Measurements from ENCODE around the gene VPS45. TPM values are rescaled to one million over a fixed set of nuclear protein-coding genes. Genes with fewer than 3 reads are reported as not detected.

Gene VPS45
- total and polyA plus RNA-seq, 2 of the 8 experiments (the other 6 are each of a cell fraction or from before 2014, with no cell fraction given) = 19.1 to 27.6 TPM

- ChIA-PET CTCF (ENCODE audit: partially characterized antibody) (no interaction called here), POLR2A (ENCODE audit: partially characterized antibody) (no interaction called here)
- WGBS, 2 experiments (ENCODE audit: extremely low coverage in 1 of 2, insufficient coverage in 1 of 2, insufficient read length in 1 of 2, insufficient replicate concordance in 2 of 2, low coverage in 1 of 2, low lambda C conversion rate in 2 of 2, missing lambda C conversion rate in 1 of 2) = 75% methylated on average over 1 of the region's 1 CpG; no CpG with 5 or more reads in 1 of the 2 experiments
- TF ChIP-seq BACH1 (IDR thresholded peaks at IDR 0.05; ENCODE audit: low read length) (no peak), KDM5A (IDR thresholded peaks at IDR 0.05; ENCODE audit: low read length) (no peak), BCL11A (IDR thresholded peaks at IDR 0.05; ENCODE audit: low read depth in 2 of 2, low read length in 2 of 2) (no peak), CHD1 (IDR thresholded peaks at IDR 0.05; ENCODE audit: low read depth, low read length) (no peak), KDM4A (IDR thresholded peaks at IDR 0.05; ENCODE audit: low read depth, low read length, severe bottlenecking) (no peak), RNF2 (IDR thresholded peaks at IDR 0.05; ENCODE audit: borderline replicate concordance, low read depth, low read length, missing control alignments, poor library complexity, severe bottlenecking) (no peak), RAD21 (IDR thresholded peaks at IDR 0.05 in 1 of 2, conservative IDR thresholded peaks at IDR 0.05 in 1 of 2; ENCODE audit: low read depth in 2 of 2, low read length in 2 of 2) (no peak), SUZ12 (IDR thresholded peaks at IDR 0.05; ENCODE audit: low read length) (no peak), CBX8 (IDR thresholded peaks at IDR 0.05; ENCODE audit: borderline replicate concordance, low read depth, low read length) (no peak), SRF (IDR thresholded peaks at IDR 0.05; ENCODE audit: low read depth, low read length) (no peak)
- TF ChIP-seq, protein P1, sequence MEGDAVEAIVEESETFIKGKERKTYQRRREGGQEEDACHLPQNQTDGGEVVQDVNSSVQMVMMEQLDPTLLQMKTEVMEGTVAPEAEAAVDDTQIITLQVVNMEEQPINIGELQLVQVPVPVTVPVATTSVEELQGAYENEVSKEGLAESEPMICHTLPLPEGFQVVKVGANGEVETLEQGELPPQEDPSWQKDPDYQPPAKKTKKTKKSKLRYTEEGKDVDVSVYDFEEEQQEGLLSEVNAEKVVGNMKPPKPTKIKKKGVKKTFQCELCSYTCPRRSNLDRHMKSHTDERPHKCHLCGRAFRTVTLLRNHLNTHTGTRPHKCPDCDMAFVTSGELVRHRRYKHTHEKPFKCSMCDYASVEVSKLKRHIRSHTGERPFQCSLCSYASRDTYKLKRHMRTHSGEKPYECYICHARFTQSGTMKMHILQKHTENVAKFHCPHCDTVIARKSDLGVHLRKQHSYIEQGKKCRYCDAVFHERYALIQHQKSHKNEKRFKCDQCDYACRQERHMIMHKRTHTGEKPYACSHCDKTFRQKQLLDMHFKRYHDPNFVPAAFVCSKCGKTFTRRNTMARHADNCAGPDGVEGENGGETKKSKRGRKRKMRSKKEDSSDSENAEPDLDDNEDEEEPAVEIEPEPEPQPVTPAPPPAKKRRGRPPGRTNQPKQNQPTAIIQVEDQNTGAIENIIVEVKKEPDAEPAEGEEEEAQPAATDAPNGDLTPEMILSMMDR (IDR thresholded peaks at IDR 0.05; ENCODE audit: control extremely low read depth in 1 of 3, insufficient read depth in 1 of 3, low read depth in 1 of 3, low read length in 3 of 3) = no peak
Measured at GRCh38 chr1:150134537-150134936, 67.0 kb downstream of the VPS45 start.

More at GRCh38 chr1:150134537-150134936, 67.0 kb downstream of the VPS45 start:
- H3K4me2 ChIP-seq (ENCODE audit: insufficient read depth in 1 of 2, low read depth in 2 of 2, low read length in 2 of 2) = no peak overlapping the region
- H2AFZ ChIP-seq (ENCODE audit: low read length) = no peak overlapping the region
- H2BK120ac ChIP-seq (replicated peaks; ENCODE audit: low read depth, low read length) = no peak overlapping the region
- no peak overlapping the region for H3K23ac ChIP-seq (ENCODE audit: insufficient read length)
- H3K56ac ChIP-seq (replicated peaks; ENCODE audit: insufficient read length, low read depth, low read length) = no peak overlapping the region
- no peak overlapping the region for H3K18ac ChIP-seq (ENCODE audit: extremely low read depth, low read length)
- no peak overlapping the region for H4K5ac ChIP-seq (ENCODE audit: insufficient read length, low read depth, low read length)
- no peak overlapping the region for H4K8ac ChIP-seq (ENCODE audit: extremely low read depth, insufficient read depth, low read length)
- no peak overlapping the region for H3K14ac ChIP-seq (ENCODE audit: insufficient read length)
- H3K36me3 ChIP-seq (ENCODE audit: control insufficient read depth in 2 of 4, insufficient read depth in 4 of 4, low read length in 3 of 4) = no peaks in the 10 kb centered on the region; a peak in 1 of 8 replicates
- no peak overlapping the region for H2BK20ac ChIP-seq (ENCODE audit: low read length)
- H3K9ac ChIP-seq (replicated peaks in 1 of 4; ENCODE audit: extremely low read depth in 1 of 4, low read depth in 3 of 4, low read length in 3 of 4) = no peak overlapping the region
- H2AK5ac ChIP-seq (ENCODE audit: low read depth, low read length) = no peak overlapping the region
- H3K4me1 ChIP-seq (replicated peaks in 1 of 4; ENCODE audit: control insufficient read depth in 3 of 4, insufficient read depth in 4 of 4, low read length in 3 of 4) = no peaks in the 10 kb centered on the region
- no peak overlapping the region for H4K91ac ChIP-seq (replicated peaks; ENCODE audit: insufficient read length, low read length)
- DNase-seq (ENCODE audit: low read depth in 1 of 2, low spot score in 2 of 2) = no peak
- H3K79me1 ChIP-seq (ENCODE audit: low read depth, low read length) = no peaks in the 10 kb centered on the region
- no peaks in the 10 kb centered on the region for H3K9me3 ChIP-seq (ENCODE audit: insufficient read depth in 2 of 2, low read depth in 1 of 2, low read length in 1 of 2)
- H3K23me2 ChIP-seq (ENCODE audit: low read depth, low read length) = no peaks in the 10 kb centered on the region
- H2BK12ac ChIP-seq (ENCODE audit: low read depth, low read length) = no peak overlapping the region
- no peaks in the 10 kb centered on the region for H3K27me3 ChIP-seq (replicated peaks in 1 of 4; ENCODE audit: control insufficient read depth in 3 of 4, extremely low read depth in 1 of 4, insufficient read depth in 3 of 4, low read length in 3 of 4)
- no peak overlapping the region for H2BK15ac ChIP-seq (ENCODE audit: low read length)
- no peak overlapping the region for H3K4ac ChIP-seq (replicated peaks; ENCODE audit: insufficient read length, low read depth, low read length)
- no peak overlapping the region for H3K4me3 ChIP-seq (ENCODE audit: extremely low read depth in 1 of 4, insufficient read depth in 2 of 4, low read depth in 3 of 4, low read length in 4 of 4)
- H2BK5ac ChIP-seq (ENCODE audit: low read depth, low read length) = no peak overlapping the region
- no peak overlapping the region for H3K27ac ChIP-seq (ENCODE audit: low read depth, low read length)
- no peaks in the 10 kb centered on the region for H3K79me2 ChIP-seq (ENCODE audit: control insufficient read depth in 1 of 2, insufficient read depth in 2 of 2, low read length in 2 of 2)
- no peaks in the 10 kb centered on the region for H4K20me1 ChIP-seq (replicated peaks in 1 of 2; ENCODE audit: control insufficient read depth in 1 of 2, insufficient read depth in 2 of 2, low read length in 2 of 2)
- no peak for FAIRE-seq

All from H1 (cell line).